Measurements from ENCODE around the gene TREML2.

- TF ChIP-seq CTCF (IDR thresholded peaks at IDR 0.05; ENCODE audit: low read length) (no peak), EZH2phosphoT487 (IDR thresholded peaks at IDR 0.05; ENCODE audit: low read length) (no peak), EZH2 (optimal IDR thresholded peaks at IDR 0.05; ENCODE audit: low read depth, low read length) (no peak)
Measured at GRCh38 chr6:41162687-41163418, 38.1 kb downstream of the TREML2 start, which contains the start of gene TREM2.

Measured in MM.1S (cell line).